HEK293 (cell line): ENCODE results near the gene ILF3.
A peak's percentile ranks its signal among the peaks of the same experiment; 100 is the strongest.

ENCODE experiments used
- BCL6B ChIP-seq: fragments of 450-650 bp; formaldehyde crosslinking; IDR thresholded peaks from 2 replicates; pipeline ENCODE4 v1.5.1; 2017; ENCODE audit warnings: missing biosample characterization, missing genetic modification characterization
- FEZF1 ChIP-seq: fragments of 450-650 bp; formaldehyde crosslinking; IDR thresholded peaks from 2 replicates; pipeline ENCODE4 v1.5.1; 2016; ENCODE audit warnings: missing biosample characterization, missing genetic modification characterization
- GLIS2 ChIP-seq: fragments of 450-650 bp; formaldehyde crosslinking; IDR thresholded peaks from 2 replicates; pipeline ENCODE4 v1.5.1; 2016; ENCODE audit warnings: missing biosample characterization, missing genetic modification characterization
- HIC1 ChIP-seq: fragments of 450-650 bp; formaldehyde crosslinking; IDR thresholded peaks from 2 replicates; pipeline ENCODE4 v1.5.1; 2016; ENCODE audit warnings: missing biosample characterization, missing genetic modification characterization
- IKZF3 ChIP-seq: fragments of 450-650 bp; IDR thresholded peaks from 2 replicates; pipeline ENCODE4 v1.5.0; 2018; ENCODE audit warnings: missing biosample characterization, mild to moderate bottlenecking, missing genetic modification characterization, moderate library complexity
- KLF16 ChIP-seq: fragments of 450-650 bp; formaldehyde crosslinking; IDR thresholded peaks from 2 replicates; pipeline ENCODE4 v1.5.1; 2017; ENCODE audit warnings: missing biosample characterization, missing genetic modification characterization
- KLF9 ChIP-seq: fragments of 450-650 bp; formaldehyde crosslinking; IDR thresholded peaks from 2 replicates; pipeline ENCODE4 v1.5.1; 2016; ENCODE audit warnings: missing biosample characterization, missing genetic modification characterization, low read depth
- PRDM2 ChIP-seq: fragments of 450-650 bp; formaldehyde crosslinking; IDR thresholded peaks from 2 replicates; pipeline ENCODE4 v1.5.1; 2016; ENCODE audit warnings: missing biosample characterization, missing genetic modification characterization, borderline replicate concordance
- RBAK ChIP-seq: fragments of 450-650 bp; formaldehyde crosslinking; IDR thresholded peaks from 2 replicates; pipeline ENCODE4 v1.5.1; 2016; ENCODE audit warnings: missing biosample characterization, missing genetic modification characterization
- REPIN1 ChIP-seq: fragments of 450-650 bp; formaldehyde crosslinking; IDR thresholded peaks from 2 replicates; pipeline ENCODE4 v1.5.1; 2017; ENCODE audit warnings: missing biosample characterization, missing genetic modification characterization, low read depth
- SALL2 ChIP-seq: fragments of 450-650 bp; formaldehyde crosslinking; IDR thresholded peaks from 2 replicates; pipeline ENCODE4 v1.5.0; 2017; ENCODE audit warnings: missing biosample characterization, mild to moderate bottlenecking, missing genetic modification characterization, borderline replicate concordance
- SP2 ChIP-seq: fragments of 450-650 bp; formaldehyde crosslinking; IDR thresholded peaks from 2 replicates; pipeline ENCODE4 v1.5.1; 2016; ENCODE audit warnings: missing biosample characterization, missing genetic modification characterization
- YY1 ChIP-seq: fragments of 450-650 bp; formaldehyde crosslinking; IDR thresholded peaks from 2 replicates; pipeline ENCODE4 v1.5.1; 2018; ENCODE audit warnings: missing biosample characterization, missing genetic modification characterization
- ZBTB1 ChIP-seq: fragments of 450-650 bp; formaldehyde crosslinking; IDR thresholded peaks from 2 replicates; pipeline ENCODE4 v1.5.1; 2016; ENCODE audit warnings: missing biosample characterization, missing genetic modification characterization
- ZBTB8A ChIP-seq: fragments of 450-650 bp; formaldehyde crosslinking; IDR thresholded peaks from 2 replicates; pipeline ENCODE4 v1.5.1; 2016; ENCODE audit warnings: missing biosample characterization, missing genetic modification characterization
- ZNF140 ChIP-seq: fragments of 450-650 bp; formaldehyde crosslinking; IDR thresholded peaks from 2 replicates; pipeline ENCODE4 v1.5.1; 2016; ENCODE audit warnings: missing biosample characterization, missing genetic modification characterization
- ZNF169 ChIP-seq: fragments of 450-650 bp; formaldehyde crosslinking; IDR thresholded peaks from 2 replicates; pipeline ENCODE4 v1.5.1; 2016; ENCODE audit warnings: missing biosample characterization, missing genetic modification characterization
- ZNF18 ChIP-seq: fragments of 450-650 bp; formaldehyde crosslinking; IDR thresholded peaks from 2 replicates; pipeline ENCODE4 v1.5.1; 2016; ENCODE audit warnings: missing biosample characterization, missing genetic modification characterization
- ZNF239 ChIP-seq: fragments of 450-650 bp; formaldehyde crosslinking; IDR thresholded peaks from 2 replicates; pipeline ENCODE4 v1.5.1; 2016; ENCODE audit warnings: missing biosample characterization, missing genetic modification characterization
- ZNF302 ChIP-seq: fragments of 450-650 bp; formaldehyde crosslinking; IDR thresholded peaks from 2 replicates; pipeline ENCODE4 v1.5.1; 2016; ENCODE audit warnings: missing biosample characterization, missing genetic modification characterization, low read depth
- ZNF37A ChIP-seq: fragments of 450-650 bp; IDR thresholded peaks from 2 replicates; pipeline ENCODE4 v1.5.1; 2018; ENCODE audit warnings: missing biosample characterization, missing genetic modification characterization
- ZNF423 ChIP-seq: fragments of 450-650 bp; formaldehyde crosslinking; IDR thresholded peaks from 2 replicates; pipeline ENCODE4 v1.5.1; 2016; ENCODE audit warnings: missing biosample characterization, missing genetic modification characterization
- ZNF426 ChIP-seq: fragments of 450-650 bp; formaldehyde crosslinking; IDR thresholded peaks from 2 replicates; pipeline ENCODE4 v1.5.1; 2017; ENCODE audit warnings: missing biosample characterization, missing genetic modification characterization, mild to moderate bottlenecking, inconsistent platforms, moderate library complexity
- ZNF501 ChIP-seq: fragments of 450-650 bp; formaldehyde crosslinking; IDR thresholded peaks from 2 replicates; pipeline ENCODE4 v1.5.1; 2016; ENCODE audit warnings: missing biosample characterization, missing genetic modification characterization
- ZNF560 ChIP-seq: fragments of 450-650 bp; formaldehyde crosslinking; IDR thresholded peaks from 2 replicates; pipeline ENCODE4 v1.5.1; 2017; ENCODE audit warnings: missing biosample characterization, missing genetic modification characterization, borderline replicate concordance
- ZNF776 ChIP-seq: fragments of 450-650 bp; formaldehyde crosslinking; IDR thresholded peaks from 2 replicates; pipeline ENCODE4 v1.5.0; 2017; ENCODE audit warnings: missing biosample characterization, missing genetic modification characterization, borderline replicate concordance
- ZSCAN30 ChIP-seq: fragments of 450-650 bp; IDR thresholded peaks from 2 replicates; pipeline ENCODE4 v1.5.1; 2018; ENCODE audit warnings: missing biosample characterization, mild to moderate bottlenecking, missing genetic modification characterization, moderate library complexity
- ZSCAN5A ChIP-seq: fragments of 450-650 bp; formaldehyde crosslinking; IDR thresholded peaks from 2 replicates; pipeline ENCODE4 v1.5.1; 2016; ENCODE audit warnings: missing biosample characterization, missing genetic modification characterization

Gene ILF3

GRCh38 chr19:10654610-10655456 is 687 bp downstream of the ILF3 start (continued):
- TF ChIP-seq HIC1 (no peak), ZNF423 (tag by site-specific recombination) (no peak), ZNF426 (tag by site-specific recombination) (no peak), RBAK (tag by site-specific recombination) (no peak), BCL6B (tag by site-specific recombination) (no peak), YY1 (tag by site-specific recombination) (peak; percentile 80), KLF9 (tag by site-specific recombination) (peak; percentile 36; the same call in 1 of the 2 replicates), ZBTB1 (tag by site-specific recombination) (no peak), PRDM2 (tag by site-specific recombination) (no peak), ZNF776 (tag by site-specific recombination) (no peak), ZBTB8A (tag by site-specific recombination) (no peak), ZNF169 (tag by site-specific recombination) (no peak), ZNF18 (tag by site-specific recombination) (no peak), GLIS2 (tag by site-specific recombination) (peak; percentile 86), ZNF239 (tag by site-specific recombination) (no peak), ZSCAN30 (tag by site-specific recombination) (no peak), FEZF1 (no peak), ZNF302 (tag by site-specific recombination) (no peak), SALL2 (no peak), SP2 (tag by site-specific recombination) (peak; percentile 84), REPIN1 (peak; percentile 3; the same call in 1 of the 2 replicates), ZNF140 (tag by site-specific recombination) (no peak), ZNF37A (no peak), ZNF501 (tag by site-specific recombination) (no peak), KLF16 (tag by site-specific recombination) (peak; percentile 16; the same call in 1 of the 2 replicates), ZNF560 (tag by site-specific recombination) (no peak), IKZF3 (peak; percentile 87), ZSCAN5A (tag by site-specific recombination) (no peak)
